ENCODE data around the gene STARD10. TPM values are rescaled to one million over a fixed set of nuclear protein-coding genes. Genes with fewer than 3 reads are reported as not detected.

The STARD10 gene
- polyA plus RNA-seq, 3 donors: 49.3 to 142 (median 53.8) TPM

GRCh38 chr11:72774499-72774898, 19.3 kb downstream of the STARD10 start:
- 53 to 95% (median 89%) methylated on average over 6 of the region's 6 CpGs for WGBS, 3 donors
- H3K27ac ChIP-seq (ENCODE audit: low read depth, low read length): no peak overlapping the region

- WGBS, 3 donors: 48 to 80% (median 79%) methylated on average over 6 of the region's 6 CpGs
- no peak overlapping the region for H3K27ac ChIP-seq (ENCODE audit: low read depth, low read length)
Measured at GRCh38 chr11:72773696-72774095, 20.2 kb downstream of the STARD10 start.

- WGBS, 3 donors: 20 to 59% (median 41%) methylated on average over 5 of the region's 5 CpGs
- H3K27ac ChIP-seq (ENCODE audit: low read depth, low read length): no peak overlapping the region
Measured at GRCh38 chr11:72773291-72773690, 20.6 kb downstream of the STARD10 start.

GRCh38 chr11:72772059-72772458, 21.8 kb downstream of the STARD10 start:
- no peak overlapping the region for H3K27ac ChIP-seq (ENCODE audit: low read depth, low read length)
- 84 to 94% (median 92%) methylated on average over 12 of the region's 12 CpGs for WGBS, 3 donors

GRCh38 chr11:72771507-72771906, 22.3 kb downstream of the STARD10 start:
- no peak overlapping the region for H3K27ac ChIP-seq (ENCODE audit: low read depth, low read length)
- WGBS, 3 donors: 65 to 70% (median 70%) methylated on average over 4 of the region's 4 CpGs

GRCh38 chr11:72770799-72771198, 23.0 kb downstream of the STARD10 start:
- no peak overlapping the region for H3K27ac ChIP-seq (ENCODE audit: low read depth, low read length)
- WGBS, 3 donors: 76 to 94% (median 88%) methylated on average over 3 of the region's 3 CpGs

- WGBS, 3 donors: 57 to 87% (median 83%) methylated on average over 4 of the region's 4 CpGs
- H3K27ac ChIP-seq (ENCODE audit: low read depth, low read length): no peak overlapping the region
Measured at GRCh38 chr11:72769680-72770079, 24.2 kb downstream of the STARD10 start.

- 92 to 97% (median 93%) methylated on average over 3 of the region's 3 CpGs for WGBS, 3 donors
- H3K27ac ChIP-seq (ENCODE audit: low read depth, low read length): no peak overlapping the region
Measured at GRCh38 chr11:72768581-72768980, 25.3 kb downstream of the STARD10 start.

GRCh38 chr11:72767203-72768062, 26.4 kb downstream of the STARD10 start:
- no peak overlapping the region for H3K27ac ChIP-seq (ENCODE audit: low read depth, low read length)

GRCh38 chr11:72766152-72766902, 27.5 kb downstream of the STARD10 start:
- WGBS, 3 donors: 65 to 89% (median 79%) methylated on average over 12 of the region's 12 CpGs
- no peak overlapping the region for H3K27ac ChIP-seq (ENCODE audit: low read depth, low read length)

More at GRCh38 chr11:72767203-72768062, 26.4 kb downstream of the STARD10 start:
- 89 to 97% (median 92%) methylated on average over 4 of the region's 4 CpGs for WGBS, 3 donors

GRCh38 chr11:72764503-72764902, 29.3 kb downstream of the STARD10 start:
- H3K27ac ChIP-seq (ENCODE audit: low read depth, low read length): no peak overlapping the region
- WGBS, 3 donors: 65 to 85% (median 81%) methylated on average over 13 of the region's 13 CpGs

- no peak overlapping the region for H3K27ac ChIP-seq (ENCODE audit: low read depth, low read length)
- 83 to 96% (median 91%) methylated on average over 4 of the region's 4 CpGs for WGBS, 3 donors
Measured at GRCh38 chr11:72763823-72764222, 30.0 kb downstream of the STARD10 start.

GRCh38 chr11:72762641-72763304, 31.1 kb downstream of the STARD10 start:
- H3K27ac ChIP-seq (ENCODE audit: low read depth, low read length): no peak overlapping the region
- 65 to 69% (median 67%) methylated on average over 5 of the region's 5 CpGs for WGBS, 3 donors

GRCh38 chr11:72760539-72761405, 33.1 kb downstream of the STARD10 start:
- WGBS, 3 donors: 79 to 80% (median 79%) methylated on average over 8 of the region's 8 CpGs
- no peak overlapping the region for H3K27ac ChIP-seq (ENCODE audit: low read depth, low read length)

GRCh38 chr11:72759468-72759985, 34.3 kb downstream of the STARD10 start:
- H3K27ac ChIP-seq (ENCODE audit: low read depth, low read length): no peak overlapping the region
- WGBS, 3 donors: 62 to 79% (median 64%) methylated on average over 8 of the region's 8 CpGs

GRCh38 chr11:72758690-72759389, 35.0 kb downstream of the STARD10 start:
- no peak overlapping the region for H3K27ac ChIP-seq (ENCODE audit: low read depth, low read length)
- 45 to 68% (median 48%) methylated on average over 17 of the region's 17 CpGs for WGBS, 3 donors

GRCh38 chr11:72758304-72758689, 35.5 kb downstream of the STARD10 start:
- no peak overlapping the region for H3K27ac ChIP-seq (ENCODE audit: low read depth, low read length)
- 78 to 87% (median 78%) methylated on average over 7 of the region's 7 CpGs for WGBS, 3 donors
